A673 (cell line): ENCODE measurements around the gene PLCXD3. TPM values are rescaled to one million over a fixed set of nuclear protein-coding genes. Genes with fewer than 3 reads are reported as not detected.

Experiments
- BruUV-seq: library from RNA; stranded (reverse); fragments of 400-500 nt; replicated peaks from 2 replicates; lab custom pipeline; 2021; lab: Mats Ljungman, UMichigan
- CTCF ChIA-PET: fragments of 300-600 bp; sonication (Branson Sonifier 250); formaldehyde crosslinking; loops from one replicate; lab custom pipeline; 2022; ENCODE audit warnings: antibody characterized with exemption; lab: Charles Lee
- POLR2A ChIA-PET: fragments of 300-600 bp; sonication (Branson Sonifier 250); formaldehyde crosslinking; loops from one replicate; lab custom pipeline; 2022; ENCODE audit warnings: antibody characterized with exemption; ENCODE audit not compliant: low non-redundant PET; lab: Charles Lee
- DNase-seq: peaks from one replicate; pipeline ENCODE4 v3.0.0-alpha.2; 2015; ENCODE audit warnings: low spot score
- H3K27ac ChIP-seq: fragments of 200-600 bp; sonication (generic); 2 replicates; pipeline ENCODE4 v1.5.1; 2016; ENCODE audit warnings: mixed run types, low read depth, mild to moderate bottlenecking, mixed read lengths, antibody characterized with exemption, low read length; ENCODE audit not compliant: poor library complexity, severe bottlenecking
- H3K27me3 ChIP-seq: fragments of 200-600 bp; sonication (generic); replicated peaks from 2 replicates; pipeline ENCODE4 v1.6.1; 2017; ENCODE audit warnings: mixed run types, low read depth, mild to moderate bottlenecking, mixed read lengths, antibody characterized with exemption, low read length; ENCODE audit not compliant: insufficient read depth, poor library complexity
- H3K36me3 ChIP-seq: fragments of 200-600 bp; sonication (generic); 2 replicates; pipeline ENCODE4 v1.6.1; 2016; ENCODE audit warnings: mixed run types, mild to moderate bottlenecking, mixed read lengths, antibody characterized with exemption, low read length; ENCODE audit not compliant: insufficient read depth, poor library complexity, severe bottlenecking
- H3K4me1 ChIP-seq: fragments of 200-600 bp; sonication (generic); 2 replicates; pipeline ENCODE4 v1.6.1; 2017; ENCODE audit warnings: mixed run types, mild to moderate bottlenecking, mixed read lengths, antibody characterized with exemption, low read length; ENCODE audit not compliant: insufficient read depth, poor library complexity, severe bottlenecking
- H3K4me3 ChIP-seq: fragments of 200-600 bp; sonication (generic); 2 replicates; pipeline ENCODE4 v1.5.1; 2016; ENCODE audit warnings: low read depth, mixed run types, mild to moderate bottlenecking, mixed read lengths, low read length; ENCODE audit not compliant: poor library complexity, severe bottlenecking
- H3K9me3 ChIP-seq: fragments of 200-600 bp; sonication (generic); 2 replicates; pipeline ENCODE4 v1.6.1; 2016; ENCODE audit warnings: mixed run types, low read depth, mild to moderate bottlenecking, mixed read lengths, antibody characterized with exemption, low read length; ENCODE audit not compliant: poor library complexity, severe bottlenecking
- EZH2 ChIP-seq: fragments of 200-600 bp; sonication (generic); IDR thresholded peaks from 2 replicates; pipeline ENCODE4 v1.6.1; 2017; ENCODE audit warnings: borderline replicate concordance, low read depth, mild to moderate bottlenecking, mixed read lengths, antibody characterized with exemption, low read length; ENCODE audit not compliant: poor library complexity, severe bottlenecking
- intact Hi-C: fragments of 100-400 bp; cut with micrococcal nuclease; formaldehyde crosslinking; loops from one replicate; pipeline ENCODE4 v1.10.0; 2022; ENCODE audit not compliant: unreplicated experiment
- total RNA-seq: library from RNA; stranded (reverse); gene quantifications from 2 replicates; pipeline ENCODE4 v1.2.3, GENCODE V29; 2021
- TF ChIP-seq, protein P1 (sequence below): fragments of 300-800, 200-600 bp; sonication (generic); conservative IDR thresholded peaks from 2 replicates; pipeline ENCODE4 v1.5.1; 2017; ENCODE audit warnings: low read depth, mild to moderate bottlenecking, antibody characterized with exemption, low read length, moderate library complexity, mixed read lengths

Gene PLCXD3
- total RNA-seq, 1 experiment from 2014 or later, result 1.3 TPM

DNA sequence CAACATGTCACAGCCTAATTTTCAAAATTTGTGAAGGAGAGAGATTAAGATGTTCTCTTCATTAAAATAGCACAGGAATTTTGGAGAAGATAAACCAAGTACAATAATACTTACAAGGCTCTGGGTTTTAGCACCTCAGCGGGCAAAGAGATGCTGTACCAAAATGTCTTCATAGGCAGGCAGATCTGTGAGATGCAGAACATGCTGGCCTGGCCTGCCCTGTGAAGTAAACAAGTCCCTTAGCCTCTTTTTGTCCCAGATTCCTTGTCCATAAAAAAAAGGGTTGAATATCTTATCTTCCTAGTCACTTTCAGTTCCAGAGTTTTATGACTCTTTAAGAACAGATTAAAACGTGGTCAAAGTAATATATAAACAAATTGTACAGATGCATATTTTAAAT lies 244.0 kb downstream of the PLCXD3 start:
- POLR2A ChIA-PET, result no interaction called here
- H3K36me3 ChIP-seq, result no peaks in the 10 kb centered on the region
- DNase-seq, result no peak

GRCh38 chr5:41264019-41264418 lies 246.4 kb downstream of the PLCXD3 start:
- intact Hi-C loops, result no loop called here
- no peaks in the 10 kb centered on the region for H3K36me3 ChIP-seq
- BruUV-seq, result no TSS peak
- peak overlapping the region; percentile 32 for H3K27ac ChIP-seq
- H3K9me3 ChIP-seq, result no peaks in the 10 kb centered on the region
- ChIA-PET CTCF (interaction anchor here (0.6 kb wide), 1 partner anchor 200 kb away, joined by 3 read pairs; no protein-coding TSS in a partner anchor), POLR2A (no interaction called here)
- TF ChIP-seq, protein P1, sequence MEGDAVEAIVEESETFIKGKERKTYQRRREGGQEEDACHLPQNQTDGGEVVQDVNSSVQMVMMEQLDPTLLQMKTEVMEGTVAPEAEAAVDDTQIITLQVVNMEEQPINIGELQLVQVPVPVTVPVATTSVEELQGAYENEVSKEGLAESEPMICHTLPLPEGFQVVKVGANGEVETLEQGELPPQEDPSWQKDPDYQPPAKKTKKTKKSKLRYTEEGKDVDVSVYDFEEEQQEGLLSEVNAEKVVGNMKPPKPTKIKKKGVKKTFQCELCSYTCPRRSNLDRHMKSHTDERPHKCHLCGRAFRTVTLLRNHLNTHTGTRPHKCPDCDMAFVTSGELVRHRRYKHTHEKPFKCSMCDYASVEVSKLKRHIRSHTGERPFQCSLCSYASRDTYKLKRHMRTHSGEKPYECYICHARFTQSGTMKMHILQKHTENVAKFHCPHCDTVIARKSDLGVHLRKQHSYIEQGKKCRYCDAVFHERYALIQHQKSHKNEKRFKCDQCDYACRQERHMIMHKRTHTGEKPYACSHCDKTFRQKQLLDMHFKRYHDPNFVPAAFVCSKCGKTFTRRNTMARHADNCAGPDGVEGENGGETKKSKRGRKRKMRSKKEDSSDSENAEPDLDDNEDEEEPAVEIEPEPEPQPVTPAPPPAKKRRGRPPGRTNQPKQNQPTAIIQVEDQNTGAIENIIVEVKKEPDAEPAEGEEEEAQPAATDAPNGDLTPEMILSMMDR, result no peak
- no peak for TF ChIP-seq EZH2
- H3K4me3 ChIP-seq, result no peak overlapping the region
- H3K27me3 ChIP-seq, result no peaks in the 10 kb centered on the region
- DNase-seq, result peak; percentile 79
- H3K4me1 ChIP-seq, result peaks cover 43% of the 10 kb centered on the region

More for the DNA sequence above, 244.0 kb downstream of the PLCXD3 start:
- H3K27me3 ChIP-seq, result no peaks in the 10 kb centered on the region
- CTCF ChIA-PET, result no interaction called here
- H3K27ac ChIP-seq, result no peak overlapping the region
- intact Hi-C loops, result no loop called here
- no TSS peak for BruUV-seq
- TF ChIP-seq EZH2, result no peak
- TF ChIP-seq, protein P1, result no peak
- H3K4me3 ChIP-seq, result no peak overlapping the region
- H3K9me3 ChIP-seq, result no peaks in the 10 kb centered on the region
- H3K4me1 ChIP-seq, result peaks cover 38% of the 10 kb centered on the region

- Histone ChIP-seq H3K36me3 (no peaks in the 10 kb centered on the region), H3K27me3 (no peaks in the 10 kb centered on the region), H3K4me3 (no peak overlapping the region), H3K4me1 (peaks cover 43% of the 10 kb centered on the region), H3K9me3 (no peaks in the 10 kb centered on the region), H3K27ac (peak overlapping the region; percentile 18)
- no peak for DNase-seq
- BruUV-seq, result no TSS peak
- CTCF ChIA-PET, result no interaction called here
- POLR2A ChIA-PET, result no interaction called here
- TF ChIP-seq EZH2, result no peak
- TF ChIP-seq, protein P1, result no peak
- intact Hi-C loops, result no loop called here
Measured at GRCh38 chr5:41263335-41263734, 247.1 kb downstream of the PLCXD3 start.
